K562 (cell line): ENCODE results near the gene CYSRT1. TPM values are rescaled to one million over a fixed set of nuclear protein-coding genes. Genes with fewer than 3 reads are reported as not detected.

Source experiments
- ATF3 ChIP-seq, 2 experiments: fragments of 450-650 bp in 1 of 2; sonication (generic) in 1 of 2; formaldehyde crosslinking in 1 of 2; IDR thresholded peaks in 1 of 2; conservative IDR thresholded peaks in 1 of 2; 2 replicates each; pipeline versions ENCODE4 v1.6.1 to v1.8.1; 2016 to 2023; ENCODE audit warnings: mild to moderate bottlenecking in 2 of 2, moderate library complexity in 2 of 2, inconsistent platforms in 1 of 2, missing genetic modification reagents in 1 of 2
- DMBX1 ChIP-seq: fragments of 250-450 bp; sonication (Bioruptor Pico); IDR thresholded peaks from 2 replicates; pipeline ENCODE4 v1.8.0; 2022; ENCODE audit warnings: inconsistent platforms, mild to moderate bottlenecking, moderate library complexity, borderline replicate concordance
- HDAC3 ChIP-seq: fragments of 450-650 bp; IDR thresholded peaks from 2 replicates; pipeline ENCODE4 v1.6.1; 2018; ENCODE audit warnings: borderline replicate concordance, mild to moderate bottlenecking, moderate library complexity; ENCODE audit not compliant: partially characterized antibody
- ZBTB1 ChIP-seq: sonication (generic); formaldehyde crosslinking; IDR thresholded peaks from 2 replicates; pipeline ENCODE4 v1.8.1; 2023; ENCODE audit warnings: missing genetic modification reagents, low read depth, mild to moderate bottlenecking, borderline replicate concordance
- ZNF609 ChIP-seq: sonication (generic); formaldehyde crosslinking; IDR thresholded peaks from 2 replicates; pipeline ENCODE4 v1.8.1; 2023; ENCODE audit warnings: missing genetic modification reagents, mild to moderate bottlenecking, borderline replicate concordance
- polyA plus RNA-seq, 8 experiments: library from polyadenylated mRNA; depleted of rRNA in 4 of 8; stranded (reverse) in 5 of 8; unstranded in 3 of 8; fragments of >200 nt; fragmentation: Nextera tagmentation in 2 of 8; fragmentation: Illumina TruSeq in 1 of 8; extraction: Ambion mirVana in 2 of 8; extraction: Trizol in 1 of 8; gene quantifications; 2 replicates each; pipeline versions ENCODE4 v1.2.1 to v1.2.3, GENCODE V29; 2011 to 2014; ENCODE audit warnings: inconsistent platforms in 1 of 8, missing spikeins in 1 of 8
- total RNA-seq, 7 experiments: library from RNA; depleted of rRNA in 6 of 7; stranded (reverse); fragments of >200 nt in 6 of 7; fragmentation: Illumina TruSeq in 2 of 7; extraction: Trizol in 2 of 7; gene quantifications; 2 replicates each; pipeline versions ENCODE4 v1.2.1 to v1.2.3, GENCODE V29; 2011 to 2021; ENCODE audit warnings: low replicate concordance in 1 of 7
- TF ChIP-seq, protein P1 (sequence below), 2 experiments: fragments of 450-650 bp in 1 of 2; sonication (generic) in 1 of 2; formaldehyde crosslinking in 1 of 2; IDR thresholded peaks; 2 replicates each; pipeline versions ENCODE4 v1.7.1 to v1.9.0; 2016 to 2022; ENCODE audit warnings: inconsistent platforms in 1 of 2, mild to moderate bottlenecking in 1 of 2, missing genetic modification reagents in 1 of 2
- TF ChIP-seq, protein P2 (sequence below): sonication (generic); formaldehyde crosslinking; IDR thresholded peaks from 2 replicates; pipeline ENCODE4 v1.8.0; 2022; ENCODE audit warnings: mild to moderate bottlenecking, missing genetic modification reagents

The CYSRT1 gene
- total and polyA plus RNA-seq, 9 of the 15 experiments (the other 6 are each of a cell fraction or from before 2014, with no cell fraction given) = 0.04 to 1.4 (median 0.42) TPM; not detected in 3

- TF ChIP-seq, protein P1, sequence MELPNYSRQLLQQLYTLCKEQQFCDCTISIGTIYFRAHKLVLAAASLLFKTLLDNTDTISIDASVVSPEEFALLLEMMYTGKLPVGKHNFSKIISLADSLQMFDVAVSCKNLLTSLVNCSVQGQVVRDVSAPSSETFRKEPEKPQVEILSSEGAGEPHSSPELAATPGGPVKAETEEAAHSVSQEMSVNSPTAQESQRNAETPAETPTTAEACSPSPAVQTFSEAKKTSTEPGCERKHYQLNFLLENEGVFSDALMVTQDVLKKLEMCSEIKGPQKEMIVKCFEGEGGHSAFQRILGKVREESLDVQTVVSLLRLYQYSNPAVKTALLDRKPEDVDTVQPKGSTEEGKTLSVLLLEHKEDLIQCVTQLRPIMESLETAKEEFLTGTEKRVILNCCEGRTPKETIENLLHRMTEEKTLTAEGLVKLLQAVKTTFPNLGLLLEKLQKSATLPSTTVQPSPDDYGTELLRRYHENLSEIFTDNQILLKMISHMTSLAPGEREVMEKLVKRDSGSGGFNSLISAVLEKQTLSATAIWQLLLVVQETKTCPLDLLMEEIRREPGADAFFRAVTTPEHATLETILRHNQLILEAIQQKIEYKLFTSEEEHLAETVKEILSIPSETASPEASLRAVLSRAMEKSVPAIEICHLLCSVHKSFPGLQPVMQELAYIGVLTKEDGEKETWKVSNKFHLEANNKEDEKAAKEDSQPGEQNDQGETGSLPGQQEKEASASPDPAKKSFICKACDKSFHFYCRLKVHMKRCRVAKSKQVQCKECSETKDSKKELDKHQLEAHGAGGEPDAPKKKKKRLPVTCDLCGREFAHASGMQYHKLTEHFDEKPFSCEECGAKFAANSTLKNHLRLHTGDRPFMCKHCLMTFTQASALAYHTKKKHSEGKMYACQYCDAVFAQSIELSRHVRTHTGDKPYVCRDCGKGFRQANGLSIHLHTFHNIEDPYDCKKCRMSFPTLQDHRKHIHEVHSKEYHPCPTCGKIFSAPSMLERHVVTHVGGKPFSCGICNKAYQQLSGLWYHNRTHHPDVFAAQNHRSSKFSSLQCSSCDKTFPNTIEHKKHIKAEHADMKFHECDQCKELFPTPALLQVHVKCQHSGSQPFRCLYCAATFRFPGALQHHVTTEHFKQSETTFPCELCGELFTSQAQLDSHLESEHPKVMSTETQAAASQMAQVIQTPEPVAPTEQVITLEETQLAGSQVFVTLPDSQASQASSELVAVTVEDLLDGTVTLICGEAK (IDR thresholded peaks at IDR 0.05) = peak; percentile 69; the same call in 1 of the 2 replicates
- TF ChIP-seq, protein P1 (CRISPR knock-in tag; IDR thresholded peaks at IDR 0.05) = no peak
- TF ChIP-seq HDAC3 (no peak), DMBX1 (CRISPR knock-in tag) (no peak), ZBTB1 (CRISPR knock-in tag) (peak; percentile 82; the same call in 1 of the 2 replicates), ZNF609 (CRISPR knock-in tag) (peak; percentile 63; the same call in 1 of the 2 replicates), ATF3 (IDR thresholded peaks at IDR 0.05) (no peak), ATF3 (CRISPR knock-in tag; conservative IDR thresholded peaks at IDR 0.05) (0 out of 2 replicates have a peak, but pooled peaks have one; percentile 40)
- TF ChIP-seq, protein P2, sequence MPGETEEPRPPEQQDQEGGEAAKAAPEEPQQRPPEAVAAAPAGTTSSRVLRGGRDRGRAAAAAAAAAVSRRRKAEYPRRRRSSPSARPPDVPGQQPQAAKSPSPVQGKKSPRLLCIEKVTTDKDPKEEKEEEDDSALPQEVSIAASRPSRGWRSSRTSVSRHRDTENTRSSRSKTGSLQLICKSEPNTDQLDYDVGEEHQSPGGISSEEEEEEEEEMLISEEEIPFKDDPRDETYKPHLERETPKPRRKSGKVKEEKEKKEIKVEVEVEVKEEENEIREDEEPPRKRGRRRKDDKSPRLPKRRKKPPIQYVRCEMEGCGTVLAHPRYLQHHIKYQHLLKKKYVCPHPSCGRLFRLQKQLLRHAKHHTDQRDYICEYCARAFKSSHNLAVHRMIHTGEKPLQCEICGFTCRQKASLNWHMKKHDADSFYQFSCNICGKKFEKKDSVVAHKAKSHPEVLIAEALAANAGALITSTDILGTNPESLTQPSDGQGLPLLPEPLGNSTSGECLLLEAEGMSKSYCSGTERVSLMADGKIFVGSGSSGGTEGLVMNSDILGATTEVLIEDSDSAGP (CRISPR knock-in tag) = 0 out of 2 replicates have a peak, but pooled peaks have one; percentile 32
Measured at GRCh38 chr9:137240841-137241489, 16.0 kb downstream of the CYSRT1 start, which contains the start of gene TUBB4B (continued).
